HepG2 (cell line): ENCODE measurements around the gene OAF. TPM values are rescaled to one million over a fixed set of nuclear protein-coding genes. Genes with fewer than 3 reads are reported as not detected.
A peak's percentile ranks its signal among the peaks of the same experiment; 100 is the strongest.

ENCODE experiments used
- ATAC-seq: fragments of 200-7000 bp; cut with Tn5 transposase; 3 replicates; pipeline ENCODE4 v1.9.1; 2020; ENCODE audit warnings: mild to moderate bottlenecking, moderate library complexity
- BruUV-seq: library from RNA; stranded (reverse); fragments of 400-500 nt; replicated peaks from 2 replicates; lab custom pipeline; 2021; lab: Mats Ljungman, UMichigan
- CTCF ChIA-PET: fragments of 300-600 bp; formaldehyde crosslinking; extraction: SDS; loops from one replicate; lab custom pipeline; 2021; ENCODE audit warnings: low total read pairs, inconsistent platforms, low intra/inter-chr PET ratio; lab: Yijun Ruan, JAX
- POLR2A ChIA-PET: fragments of 350-600 bp; sonication (Branson Sonifier 250); formaldehyde crosslinking; loops from one replicate; lab custom pipeline; 2020; ENCODE audit warnings: antibody characterized with exemption, inconsistent platforms; lab: Yijun Ruan, JAX
- DNase-seq: peaks from one replicate; pipeline ENCODE4 v3.0.0-alpha.2; 2015; ENCODE audit warnings: low spot score
- FAIRE-seq: peaks from 3 replicates; lab custom pipeline; 2011; peaks lifted over from hg19 to GRCh38; lab: Jason Lieb, UNC
- H2AFZ ChIP-seq: one replicate; pipeline ENCODE4 v1.6.1; 2011; ENCODE audit warnings: low read length, inconsistent platforms
- H3K27ac ChIP-seq: fragments of 300-600 bp; 3 replicates; pipeline ENCODE4 v1.8.0; 2011; ENCODE audit warnings: mixed run types, mild to moderate bottlenecking, mixed read lengths, low read length, inconsistent platforms; ENCODE audit not compliant: insufficient read depth; ENCODE audit errors: extremely low read length
- H3K27me3 ChIP-seq, 2 experiments: fragments of 200-600 bp in 1 of 2; 2 replicates in 1 of 2; 3 replicates in 1 of 2; pipeline versions ENCODE4 v1.6.0 to v1.8.0; 2011; ENCODE audit warnings: low read length in 2 of 2, mild to moderate bottlenecking in 2 of 2, moderate library complexity in 2 of 2, inconsistent platforms in 1 of 2; ENCODE audit not compliant: insufficient read depth in 2 of 2, control insufficient read depth in 1 of 2
- H3K36me3 ChIP-seq, 2 experiments: fragments of 200-600 bp in 1 of 2; replicated peaks in 1 of 2; 2 replicates in 1 of 2; 3 replicates in 1 of 2; pipeline versions ENCODE4 v1.5.1 to v1.8.0; 2011; ENCODE audit warnings: low read length in 2 of 2, inconsistent platforms in 1 of 2; ENCODE audit not compliant: insufficient read depth in 2 of 2, control insufficient read depth in 1 of 2
- H3K4me1 ChIP-seq: 2 replicates; pipeline ENCODE4 v1.5.1; 2012; ENCODE audit warnings: low read length, inconsistent platforms; ENCODE audit not compliant: insufficient read depth
- H3K4me2 ChIP-seq: 2 replicates; pipeline ENCODE4 v1.6.0; 2011; ENCODE audit warnings: low read depth, low read length, inconsistent platforms
- H3K4me3 ChIP-seq, 3 experiments: fragments of 200-600 bp in 1 of 3; sonication (generic), shearing (Covaris generic) in 1 of 3; replicated peaks in 1 of 3; 2 replicates each; pipeline ENCODE4 v1.5.1; 2011 to 2016; ENCODE audit warnings: low read length in 3 of 3, inconsistent platforms in 2 of 3, low read depth in 2 of 3, mild to moderate bottlenecking in 2 of 3, control low read depth in 1 of 3, mixed read lengths in 1 of 3; ENCODE audit not compliant: insufficient read depth in 1 of 3
- H3K79me2 ChIP-seq: one replicate; pipeline ENCODE4 v1.6.1; 2011; ENCODE audit warnings: low read length, inconsistent platforms; ENCODE audit not compliant: insufficient read depth
- H3K9ac ChIP-seq: 2 replicates; pipeline ENCODE4 v1.6.0; 2011; ENCODE audit warnings: mild to moderate bottlenecking, low read depth, low read length, inconsistent platforms; ENCODE audit not compliant: insufficient read depth
- H3K9me3 ChIP-seq: 2 replicates; pipeline ENCODE4 v1.5.1; 2012; ENCODE audit warnings: mild to moderate bottlenecking, low read length
- H4K20me1 ChIP-seq: 2 replicates; pipeline ENCODE4 v1.6.0; 2011; ENCODE audit warnings: inconsistent platforms, mild to moderate bottlenecking, low read length, moderate library complexity; ENCODE audit not compliant: insufficient read depth
- CCDC6 ChIP-seq: sonication (generic); formaldehyde crosslinking; IDR thresholded peaks from 2 replicates; pipeline ENCODE4 v1.8.1; 2022; ENCODE audit warnings: mild to moderate bottlenecking, missing genetic modification reagents, moderate library complexity
- HINFP ChIP-seq: sonication (generic); formaldehyde crosslinking; IDR thresholded peaks from 2 replicates; pipeline ENCODE4 v1.4.0; 2020; ENCODE audit warnings: low read depth, mild to moderate bottlenecking, missing genetic modification reagents
- NAIF1 ChIP-seq: sonication (generic); formaldehyde crosslinking; IDR thresholded peaks from 2 replicates; pipeline ENCODE4 v1.5.0; 2020; ENCODE audit warnings: mild to moderate bottlenecking, missing genetic modification reagents, borderline replicate concordance
- PHF5A ChIP-seq: IDR thresholded peaks from one replicate; pipeline ENCODE4 v1.6.1; 2018; ENCODE audit warnings: low read depth, missing genetic modification reagents; ENCODE audit not compliant: unreplicated experiment
- ZBTB26 ChIP-seq: IDR thresholded peaks from 2 replicates; pipeline ENCODE4 v1.6.1; 2016; ENCODE audit warnings: missing compliant biosample characterization, missing genetic modification reagents, borderline replicate concordance
- ZNF329 ChIP-seq: sonication (generic); formaldehyde crosslinking; IDR thresholded peaks from 2 replicates; pipeline ENCODE4 v1.9.0; 2021; ENCODE audit warnings: low read depth, mild to moderate bottlenecking, missing genetic modification reagents
- ZNF34 ChIP-seq: sonication (generic); formaldehyde crosslinking; IDR thresholded peaks from 2 replicates; pipeline ENCODE4 v1.4.0; 2020; ENCODE audit warnings: mild to moderate bottlenecking, missing genetic modification reagents, borderline replicate concordance
- ZNF512B ChIP-seq: sonication (generic); formaldehyde crosslinking; IDR thresholded peaks from 2 replicates; pipeline ENCODE4 v1.5.1; 2020; ENCODE audit warnings: missing genetic modification reagents, mild to moderate bottlenecking, borderline replicate concordance
- ZNF546 ChIP-seq: sonication (generic); formaldehyde crosslinking; conservative IDR thresholded peaks from 2 replicates; pipeline ENCODE4 v1.8.1; 2023; ENCODE audit warnings: mild to moderate bottlenecking, missing genetic modification reagents
- ZNF549 ChIP-seq: sonication (generic); formaldehyde crosslinking; IDR thresholded peaks from 2 replicates; pipeline ENCODE4 v1.5.0; 2020; ENCODE audit warnings: missing genetic modification reagents
- ZNF572 ChIP-seq: sonication (generic); formaldehyde crosslinking; IDR thresholded peaks from 2 replicates; pipeline ENCODE4 v1.5.1; 2020; ENCODE audit warnings: mild to moderate bottlenecking, missing genetic modification reagents
- ZNF607 ChIP-seq: sonication (generic); formaldehyde crosslinking; IDR thresholded peaks from 2 replicates; pipeline ENCODE4 v1.5.1; 2020; ENCODE audit warnings: missing genetic modification reagents, mild to moderate bottlenecking, borderline replicate concordance
- ZNF878 ChIP-seq: sonication (generic); formaldehyde crosslinking; IDR thresholded peaks from 2 replicates; pipeline ENCODE4 v1.8.1; 2023; ENCODE audit warnings: mild to moderate bottlenecking, missing genetic modification reagents, moderate library complexity
- WGBS: methylation state at CpG from one replicate; pipeline ENCODE4 v1.1.6; 2017; ENCODE audit warnings: low lambda C conversion rate; 5-methylcytosine and 5-hydroxymethylcytosine counted together
- in situ Hi-C: cut with HindIII; loops from 2 replicates; pipeline ENCODE4 v1.10.0; 2017; ENCODE audit warnings: low pct_unique_long_range_greater_than_20kb; ENCODE audit not compliant: extremely low pct_ligation_motif_present
- intact Hi-C: fragments of 100-400 bp; cut with micrococcal nuclease; formaldehyde crosslinking; loops from one replicate; pipeline ENCODE4 v1.10.0; 2022; ENCODE audit not compliant: unreplicated experiment
- polyA plus RNA-seq, 8 experiments: library from polyadenylated mRNA; depleted of rRNA in 3 of 8; stranded (reverse) in 7 of 8; unstranded in 1 of 8; fragments of >200 nt; fragmentation: Illumina TruSeq in 4 of 8; extraction: Trizol in 4 of 8; gene quantifications; 2 replicates each; pipeline versions ENCODE4 v1.2.1 to v1.2.3, GENCODE V29; 2011 to 2016; ENCODE audit warnings: low read depth in 4 of 8, missing spikeins in 1 of 8, mixed read lengths in 1 of 8; ENCODE audit not compliant: insufficient read depth in 1 of 8
- total RNA-seq, 5 experiments: library from RNA; depleted of rRNA; stranded (reverse); fragments of >200 nt; fragmentation: Illumina TruSeq; extraction: Trizol; gene quantifications; 2 replicates each; pipeline ENCODE4 v1.2.3, GENCODE V29; 2016; ENCODE audit warnings: low read depth in 1 of 5
- TF ChIP-seq, protein P1 (sequence below): sonication (generic); formaldehyde crosslinking; IDR thresholded peaks from 2 replicates; pipeline ENCODE4 v1.5.0; 2020; ENCODE audit warnings: mild to moderate bottlenecking, missing genetic modification reagents

Gene OAF
- total and polyA plus RNA-seq, 2 of the 13 experiments (the other 11 are each of a cell fraction or from before 2014, with no cell fraction given), result 63.7 to 94.6 TPM

GRCh38 chr11:120184371-120184945 lies 26.4 kb upstream of the OAF start:
- no peaks in the 10 kb centered on the region for H3K27me3 ChIP-seq
- no peaks in the 10 kb centered on the region for H3K9me3 ChIP-seq
- BruUV-seq, result TSS peak; percentile 80
- no peaks in the 10 kb centered on the region for H4K20me1 ChIP-seq
- peaks cover 97% of the 10 kb centered on the region for H3K4me1 ChIP-seq
- peak overlapping the region; percentile 39 to 73 (median 46); a peak in 5 of 6 replicates for H3K4me3 ChIP-seq
- H3K27ac ChIP-seq, result peak overlapping the region; percentile 99
- ATAC-seq (no peak), DNase-seq (no peak), FAIRE-seq (no peak)
- peak overlapping the region; percentile 95 for H3K4me2 ChIP-seq
- intact Hi-C loops, result loop anchor here (10.0 kb wide), 1 partner anchor 520 kb away; no protein-coding TSS in a partner anchor
- 23% methylated on average over 11 of the region's 11 CpGs for WGBS
- ChIA-PET POLR2A (interaction anchor here (0.9 to 6.3 kb wide), 11 partner anchors 9 to 151 kb away, joined by 3 to 160 read pairs (median 6); partner anchors contain the start of gene OAF), CTCF (no interaction called here)
- in situ Hi-C loops, result no loop called here
- peak overlapping the region; percentile 71 for H3K9ac ChIP-seq
- no peaks in the 10 kb centered on the region for H3K36me3 ChIP-seq
- peaks cover 2% of the 10 kb centered on the region for H3K79me2 ChIP-seq
- H2AFZ ChIP-seq, result no peak overlapping the region
- TF ChIP-seq ZNF572 (CRISPR knock-in tag), result peak; percentile 29; the same call in 1 of the 2 replicates
- peak; percentile 31; the same call in 1 of the 2 replicates for TF ChIP-seq ZNF512B (CRISPR knock-in tag)
- TF ChIP-seq HINFP (CRISPR knock-in tag), result no peak
- 0 out of 2 replicates have a peak, but pooled peaks have one; percentile 25 for TF ChIP-seq ZNF34 (CRISPR knock-in tag)
- TF ChIP-seq ZBTB26, result peak; percentile 9; the same call in 1 of the 2 replicates
- TF ChIP-seq ZNF546 (CRISPR knock-in tag), result 0 out of 2 replicates have a peak, but pooled peaks have one; percentile 1
- TF ChIP-seq ZNF329 (CRISPR knock-in tag), result no peak
- no peak for TF ChIP-seq PHF5A (CRISPR knock-in tag)
- TF ChIP-seq ZNF549, result no peak
- TF ChIP-seq NAIF1 (CRISPR knock-in tag), result no peak
- TF ChIP-seq ZNF878 (CRISPR knock-in tag), result 0 out of 2 replicates have a peak, but pooled peaks have one; percentile 54
- TF ChIP-seq ZNF607 (CRISPR knock-in tag), result no peak
- 0 out of 2 replicates have a peak, but pooled peaks have one; percentile 25 for TF ChIP-seq CCDC6
- TF ChIP-seq, protein P1, sequence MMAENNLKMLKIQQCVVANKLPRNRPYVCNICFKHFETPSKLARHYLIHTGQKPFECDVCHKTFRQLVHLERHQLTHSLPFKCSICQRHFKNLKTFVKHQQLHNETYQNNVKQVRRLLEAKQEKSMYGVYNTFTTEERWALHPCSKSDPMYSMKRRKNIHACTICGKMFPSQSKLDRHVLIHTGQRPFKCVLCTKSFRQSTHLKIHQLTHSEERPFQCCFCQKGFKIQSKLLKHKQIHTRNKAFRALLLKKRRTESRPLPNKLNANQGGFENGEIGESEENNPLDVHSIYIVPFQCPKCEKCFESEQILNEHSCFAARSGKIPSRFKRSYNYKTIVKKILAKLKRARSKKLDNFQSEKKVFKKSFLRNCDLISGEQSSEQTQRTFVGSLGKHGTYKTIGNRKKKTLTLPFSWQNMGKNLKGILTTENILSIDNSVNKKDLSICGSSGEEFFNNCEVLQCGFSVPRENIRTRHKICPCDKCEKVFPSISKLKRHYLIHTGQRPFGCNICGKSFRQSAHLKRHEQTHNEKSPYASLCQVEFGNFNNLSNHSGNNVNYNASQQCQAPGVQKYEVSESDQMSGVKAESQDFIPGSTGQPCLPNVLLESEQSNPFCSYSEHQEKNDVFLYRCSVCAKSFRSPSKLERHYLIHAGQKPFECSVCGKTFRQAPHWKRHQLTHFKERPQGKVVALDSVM (CRISPR knock-in tag), result peak; percentile 51; the same call in 1 of the 2 replicates
